Activated CD4-positive, alpha-beta T cell treated with anti-CD3 and anti-CD28 coated beads, Interleukin-2, Interleukin-6, amounts not matched to agents 100 ng/mL and 50 ng/mL, durations not matched to agents 16 hours and 8 hours (primary cell): ENCODE measurements around the gene C1orf116.
A peak's percentile ranks its signal among the peaks of the same experiment; 100 is the strongest.

ENCODE experiments used
- DNase-seq: peaks from one replicate; pipeline ENCODE4 v3.0.0-alpha.2; 2020

The C1orf116 gene

DNA sequence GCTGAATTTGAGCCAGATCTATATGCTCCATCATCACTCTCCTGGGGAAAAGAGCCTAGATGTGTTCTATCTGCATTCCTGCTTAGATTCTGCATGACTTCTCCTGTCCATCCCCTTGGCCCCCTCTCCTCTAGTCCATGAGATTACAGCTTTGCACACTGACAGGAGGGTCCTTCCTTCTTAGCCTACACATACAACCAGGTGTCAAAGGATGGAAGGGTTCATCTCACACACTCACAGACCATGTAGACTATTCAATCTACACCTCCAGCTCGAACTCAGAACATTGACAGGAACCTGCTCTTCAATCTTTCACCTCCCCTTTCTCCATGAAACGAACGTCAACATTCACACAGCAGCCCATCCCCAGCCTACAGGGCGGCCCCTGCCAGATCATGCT, 13.8 kb downstream of the C1orf116 start:
- DNase-seq: no peak

DNA sequence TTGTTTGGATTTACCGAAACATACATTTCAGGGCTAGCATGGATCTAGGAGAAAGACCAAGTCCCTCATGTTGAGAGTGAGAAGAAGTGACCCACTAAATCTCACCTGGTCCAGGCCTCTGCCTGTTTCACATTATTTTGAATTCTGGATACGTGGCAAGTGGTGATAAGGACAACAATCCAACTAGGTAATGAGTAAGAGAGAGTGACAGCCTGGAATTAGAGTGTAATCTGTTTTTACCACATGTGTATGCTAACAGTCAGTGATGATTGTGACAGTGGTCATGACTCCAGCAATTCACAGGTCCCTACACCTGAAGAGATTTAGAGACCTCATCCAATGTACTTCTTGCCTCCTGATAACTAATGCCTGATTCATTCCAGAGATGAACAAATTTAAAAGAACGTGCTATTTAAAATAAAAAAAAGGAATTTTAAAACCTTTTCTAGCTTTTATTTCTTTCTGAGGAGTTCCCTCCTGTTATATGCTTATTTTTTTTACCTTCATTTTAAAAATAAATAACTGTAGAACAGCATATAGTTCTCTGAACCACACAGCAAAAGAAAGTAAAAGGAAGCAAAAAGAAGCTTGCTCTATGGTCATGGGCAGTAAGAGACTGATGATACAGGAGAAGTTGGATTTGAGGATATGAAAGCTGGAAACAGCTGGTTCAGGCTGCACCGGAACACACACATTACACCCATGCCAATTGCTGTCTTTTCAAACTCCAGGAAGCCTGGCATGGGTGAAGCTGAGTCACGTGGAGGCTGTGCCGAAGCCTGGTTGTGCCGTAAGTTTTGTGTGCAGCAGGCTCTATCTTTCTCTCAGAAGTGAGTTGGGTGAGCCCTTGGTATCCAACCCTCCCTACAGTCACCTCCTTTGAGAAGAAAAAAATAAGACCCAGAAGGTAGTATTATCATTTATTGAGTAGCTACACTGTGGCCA, 14.7 kb downstream of the C1orf116 start:
- no peak for DNase-seq

DNA sequence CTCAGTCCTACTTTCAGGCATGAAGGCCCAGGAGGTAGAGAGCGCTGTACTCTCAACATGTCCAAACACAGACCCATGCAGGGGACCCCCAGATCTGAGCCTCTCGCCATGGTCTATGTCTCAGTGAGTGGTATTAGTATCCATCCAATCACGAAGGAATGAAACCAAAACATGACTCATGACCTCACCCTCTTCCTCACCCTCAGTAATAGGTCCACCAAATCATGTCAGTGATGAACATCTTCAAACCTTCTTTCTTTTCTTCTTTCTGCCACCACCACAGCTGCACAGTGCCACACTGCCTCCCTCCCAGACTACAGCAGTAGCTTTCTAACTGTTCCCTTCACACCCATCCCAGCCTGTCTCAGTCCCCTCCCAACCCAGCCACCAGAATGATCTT, 16.8 kb downstream of the C1orf116 start:
- DNase-seq: no peak

DNA sequence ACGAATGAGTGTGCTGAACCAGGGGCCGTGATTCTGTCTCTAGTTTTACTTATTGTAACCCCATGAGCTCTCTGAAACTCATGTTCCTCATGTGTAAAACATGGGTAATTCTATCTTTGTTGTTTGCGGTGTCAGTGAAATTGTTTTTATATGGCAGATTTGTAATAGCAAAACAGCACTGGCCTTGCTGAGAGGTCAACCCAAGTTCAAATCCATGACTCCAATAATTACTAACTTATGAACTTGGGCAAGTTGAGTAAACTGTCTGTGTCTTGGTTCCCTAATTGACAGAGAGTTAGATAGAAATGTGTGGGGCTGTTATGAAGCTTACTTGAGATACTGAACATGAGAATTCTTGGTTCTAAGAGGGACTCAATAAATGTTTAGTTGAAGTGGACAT, 17.8 kb downstream of the C1orf116 start:
- no peak for DNase-seq

DNA sequence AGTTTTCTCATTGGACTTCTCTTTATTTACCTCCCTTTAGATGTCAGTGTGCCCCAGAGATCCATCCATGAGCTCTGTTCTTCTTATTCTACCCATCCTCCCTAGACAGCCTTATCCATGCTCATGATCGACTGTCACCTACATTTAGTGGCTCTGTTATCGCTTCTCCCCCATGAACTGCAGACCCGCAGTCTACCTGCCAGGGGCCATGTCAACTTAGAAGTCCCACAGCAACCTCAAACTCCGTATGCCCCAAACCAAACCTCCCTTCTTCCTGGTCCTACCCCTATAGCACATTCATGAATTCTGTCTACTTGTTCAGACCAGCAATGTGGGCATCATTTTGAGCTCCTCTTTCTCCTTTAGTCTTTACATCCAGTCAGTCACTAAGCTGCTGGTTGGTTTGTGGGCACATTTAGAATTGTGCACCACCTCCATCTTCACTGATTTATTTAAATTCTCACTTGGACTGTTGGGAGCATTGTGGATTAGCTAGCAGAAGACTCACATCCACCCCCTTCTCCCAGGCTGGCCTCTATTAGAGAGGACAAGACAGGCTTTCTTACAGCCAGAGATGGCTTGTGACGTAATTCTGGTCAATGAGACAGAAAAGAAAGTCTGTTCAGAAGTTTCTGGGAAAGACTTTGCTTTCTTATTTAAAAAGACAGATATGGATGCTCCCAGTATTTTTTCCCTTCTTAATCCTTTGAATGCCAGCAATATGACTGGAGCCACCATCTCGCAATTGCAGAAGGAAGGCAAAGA, 19.1 kb downstream of the C1orf116 start:
- no peak for DNase-seq

DNA sequence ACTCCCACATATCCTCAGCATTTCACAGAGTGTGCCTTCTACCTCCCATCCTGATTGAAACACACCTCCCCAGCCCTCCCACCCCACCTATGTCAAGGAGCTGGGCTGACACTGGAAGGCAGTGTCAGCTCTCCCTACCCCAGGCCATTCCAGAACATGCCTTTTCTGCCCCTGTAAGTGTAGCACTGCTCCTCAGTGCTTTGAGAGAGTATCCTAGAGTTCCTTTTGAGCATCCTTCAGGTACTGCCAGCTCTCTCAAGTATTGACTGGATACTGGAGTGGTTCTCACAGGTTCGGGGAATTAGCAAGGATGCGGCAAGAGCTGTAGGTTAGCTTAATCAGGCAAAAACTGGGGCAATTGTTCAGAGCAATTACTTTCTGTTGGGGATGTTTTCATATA, 21.8 kb downstream of the C1orf116 start:
- no peak for DNase-seq

DNA sequence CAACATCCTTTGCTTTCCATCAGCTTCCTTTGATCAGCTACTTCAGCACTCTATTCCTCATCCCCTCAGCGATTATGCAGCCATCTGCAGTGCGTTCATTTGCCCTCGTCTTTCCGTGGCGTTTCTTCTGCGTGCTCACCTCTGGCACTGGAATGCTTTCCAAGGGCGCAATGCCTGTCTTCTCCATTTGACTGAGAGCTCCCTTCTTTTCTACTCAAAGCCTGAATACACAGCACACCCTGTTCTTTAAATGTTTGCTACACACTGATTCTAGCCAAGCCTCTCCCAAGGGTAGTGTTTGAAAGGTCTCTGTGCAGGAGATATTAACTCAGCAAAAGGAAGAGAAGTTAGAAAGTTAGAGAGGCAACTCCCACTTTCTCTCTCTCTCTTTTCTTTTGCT, 22.6 kb downstream of the C1orf116 start:
- DNase-seq: no peak

DNA sequence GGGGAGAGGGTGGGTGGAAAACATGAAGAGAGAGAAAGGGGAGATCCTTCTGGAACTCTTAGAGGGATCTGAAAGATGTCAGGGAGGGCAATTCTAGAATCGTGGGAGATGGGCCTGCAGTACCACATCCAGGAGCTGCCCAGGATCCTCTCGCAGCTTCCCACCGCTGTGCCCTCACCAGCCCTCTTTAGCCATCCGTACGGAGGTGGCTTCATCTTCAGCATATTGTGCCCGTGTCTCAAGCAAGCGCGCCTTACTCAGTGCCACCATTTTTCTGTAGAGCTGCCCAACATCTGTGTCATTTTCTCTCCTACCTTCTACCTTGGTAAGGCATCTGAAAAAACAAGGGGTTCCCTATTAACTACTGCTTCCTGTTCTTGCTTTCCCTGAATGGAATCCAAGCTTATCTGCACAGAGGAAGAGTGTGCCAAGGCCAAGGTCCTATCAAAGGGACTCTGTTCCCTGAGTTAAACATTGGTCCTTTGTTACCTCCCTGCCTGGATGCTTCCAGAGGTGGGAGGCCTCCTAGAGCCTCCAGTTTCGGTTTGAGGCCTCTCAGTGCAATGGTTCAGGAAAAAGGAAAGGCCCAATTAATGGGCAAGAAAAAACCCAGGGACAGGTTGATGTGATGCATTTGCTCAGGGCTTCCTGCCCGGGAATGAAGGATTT, 23.2 kb downstream of the C1orf116 start:
- no peak for DNase-seq

DNA sequence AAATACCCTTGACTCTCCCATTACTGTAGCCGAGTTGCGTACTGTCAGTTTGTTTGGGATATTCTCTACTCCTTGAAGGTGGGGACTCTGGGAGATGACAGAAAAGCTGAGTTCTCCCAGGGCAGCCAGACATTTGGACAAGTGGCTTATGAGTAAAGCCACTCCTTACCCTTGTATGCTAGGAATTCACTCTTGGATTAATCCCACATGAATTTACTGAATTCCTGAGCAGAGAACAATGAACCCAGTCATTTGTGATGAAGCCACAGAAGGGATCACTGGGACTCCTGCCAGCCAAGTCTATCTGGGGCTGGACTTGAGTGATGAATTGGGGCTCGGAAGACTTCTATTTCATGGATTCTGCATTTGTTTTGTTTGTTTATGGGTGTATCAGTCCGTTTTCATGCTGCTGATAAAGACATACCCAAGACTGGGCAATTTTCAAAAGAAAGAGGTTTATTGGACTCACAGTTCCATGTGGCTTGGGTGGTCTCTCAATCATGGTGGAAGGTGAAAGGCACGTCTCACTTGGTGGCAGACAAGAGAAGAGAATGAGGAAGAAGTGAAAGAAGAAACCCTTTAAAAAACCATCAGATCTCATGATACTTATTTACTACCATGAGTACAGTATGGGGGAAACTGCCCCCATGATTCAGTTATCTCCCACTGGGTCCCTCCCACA, 25.1 kb downstream of the C1orf116 start:
- DNase-seq: no peak

DNA sequence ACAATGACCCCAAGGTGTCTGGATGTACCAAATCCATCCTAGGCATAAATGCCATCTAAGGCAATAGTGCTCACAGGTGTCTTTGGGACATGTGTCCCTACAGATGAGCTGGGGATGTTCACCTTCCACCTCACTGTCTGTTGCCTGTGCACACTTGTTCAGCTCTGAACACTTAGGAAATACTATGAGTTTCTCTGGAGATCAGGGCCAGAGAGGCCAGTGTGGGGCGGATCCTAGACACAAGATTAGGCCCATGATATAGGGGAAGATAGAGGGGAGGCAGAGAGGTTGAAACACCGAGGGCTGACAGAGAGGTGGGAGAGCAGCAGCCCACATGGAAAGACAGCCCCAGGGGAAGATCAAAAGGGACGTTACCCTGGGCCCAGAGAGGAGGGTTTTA, 25.6 kb downstream of the C1orf116 start:
- no peak for DNase-seq

DNA sequence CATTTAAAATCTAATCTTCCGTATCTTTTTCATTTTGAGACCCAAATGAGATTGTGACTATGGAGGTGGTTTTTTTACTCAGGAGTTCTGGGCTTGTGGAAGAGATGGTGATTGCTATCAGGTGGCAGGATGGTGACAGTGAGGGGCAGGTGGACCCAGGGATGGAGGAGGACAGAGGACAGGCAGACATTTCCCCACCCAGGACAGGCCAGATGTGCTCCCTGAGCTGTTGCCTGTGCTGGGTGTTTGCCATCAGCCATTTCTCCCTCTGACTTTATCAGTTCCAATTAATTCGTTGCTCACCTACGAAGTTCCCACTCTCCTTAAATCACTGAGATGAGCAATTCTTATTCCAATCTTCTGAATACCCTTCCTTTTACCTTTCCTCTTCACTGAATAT, 26.5 kb downstream of the C1orf116 start:
- no peak for DNase-seq

DNA sequence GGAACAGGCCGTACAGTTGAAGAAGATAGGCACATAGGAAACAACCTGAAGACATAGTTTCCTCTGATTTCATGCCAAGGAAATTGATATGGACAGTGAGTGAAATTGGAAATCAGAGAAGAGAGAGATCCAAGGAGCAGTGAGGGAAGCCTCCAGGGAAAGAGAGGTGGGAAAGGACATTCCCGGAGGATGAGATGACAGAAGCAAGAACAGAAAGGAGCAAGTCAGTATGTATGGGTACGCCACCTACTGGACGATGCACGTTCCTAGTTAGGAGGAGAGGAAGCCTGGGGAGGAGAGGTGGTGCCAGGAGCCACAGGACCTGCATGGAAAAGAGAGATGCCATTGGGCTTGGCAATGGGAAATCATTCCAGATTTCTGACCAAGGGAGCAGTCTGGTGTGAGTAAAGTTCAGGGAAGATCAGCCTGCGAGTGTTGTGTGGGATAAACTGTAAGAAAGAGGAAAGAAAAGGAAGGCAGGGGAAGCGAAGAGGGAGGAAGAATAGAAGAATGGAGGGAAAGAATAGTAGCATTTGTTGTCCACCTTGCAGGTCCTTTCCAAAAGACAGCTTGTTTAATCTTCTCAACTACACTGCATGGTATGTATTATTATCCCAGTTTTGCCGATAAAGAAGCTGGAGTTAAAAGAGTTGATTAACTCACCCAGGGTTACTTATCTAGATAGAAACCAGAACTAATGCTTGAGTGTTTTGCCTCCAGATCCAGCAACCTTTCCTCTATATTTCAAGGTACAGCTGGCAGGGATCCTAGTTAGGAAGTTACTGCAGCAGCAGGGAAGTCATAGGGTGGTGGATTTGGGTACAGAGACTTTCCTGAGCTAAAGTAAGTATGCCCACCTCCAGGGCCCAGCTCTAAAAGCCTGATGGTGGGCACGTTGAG, 27.4 kb downstream of the C1orf116 start:
- DNase-seq: peak; percentile 38

DNA sequence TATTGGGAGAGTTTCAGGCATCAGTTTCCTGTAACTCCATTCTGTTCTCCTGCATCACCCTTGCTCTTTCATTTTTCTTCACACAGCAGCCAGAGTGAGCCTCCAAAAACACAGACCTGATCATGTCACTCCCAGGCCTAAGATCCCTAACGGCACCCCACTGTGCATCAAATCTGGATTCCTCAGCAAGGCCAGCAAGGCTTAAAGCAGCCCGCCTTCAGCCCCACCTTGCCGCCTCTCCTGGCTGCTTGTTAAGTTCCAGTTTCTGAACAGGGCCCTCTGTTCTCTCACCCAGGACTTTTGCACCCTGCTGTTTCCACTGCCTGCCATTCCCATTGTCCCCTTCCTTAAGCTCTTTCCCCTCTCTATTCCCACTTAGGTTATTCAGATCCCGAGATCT, 29.3 kb downstream of the C1orf116 start:
- DNase-seq: no peak

DNA sequence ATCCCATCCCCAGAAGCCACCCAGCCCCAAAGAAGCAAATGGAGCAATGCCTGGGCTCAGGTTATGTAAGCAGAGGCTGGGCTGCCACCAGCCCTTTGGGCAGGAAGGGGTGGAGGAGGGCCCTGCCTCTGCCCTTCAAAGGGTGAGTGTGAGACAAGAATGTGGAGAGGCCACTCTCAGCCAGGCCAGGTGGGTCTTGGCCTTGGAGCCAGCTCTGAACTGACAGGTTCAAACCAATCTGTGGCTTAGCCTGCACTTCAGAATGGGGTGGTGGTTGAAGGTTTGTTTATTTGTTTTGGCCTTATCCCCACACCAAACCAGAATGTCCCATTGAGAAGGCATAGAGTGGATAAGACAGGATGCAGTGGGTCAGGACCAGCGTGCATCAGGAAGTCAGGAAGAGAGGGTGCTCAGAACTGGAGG, 29.8 kb downstream of the C1orf116 start:
- no peak for DNase-seq

DNA sequence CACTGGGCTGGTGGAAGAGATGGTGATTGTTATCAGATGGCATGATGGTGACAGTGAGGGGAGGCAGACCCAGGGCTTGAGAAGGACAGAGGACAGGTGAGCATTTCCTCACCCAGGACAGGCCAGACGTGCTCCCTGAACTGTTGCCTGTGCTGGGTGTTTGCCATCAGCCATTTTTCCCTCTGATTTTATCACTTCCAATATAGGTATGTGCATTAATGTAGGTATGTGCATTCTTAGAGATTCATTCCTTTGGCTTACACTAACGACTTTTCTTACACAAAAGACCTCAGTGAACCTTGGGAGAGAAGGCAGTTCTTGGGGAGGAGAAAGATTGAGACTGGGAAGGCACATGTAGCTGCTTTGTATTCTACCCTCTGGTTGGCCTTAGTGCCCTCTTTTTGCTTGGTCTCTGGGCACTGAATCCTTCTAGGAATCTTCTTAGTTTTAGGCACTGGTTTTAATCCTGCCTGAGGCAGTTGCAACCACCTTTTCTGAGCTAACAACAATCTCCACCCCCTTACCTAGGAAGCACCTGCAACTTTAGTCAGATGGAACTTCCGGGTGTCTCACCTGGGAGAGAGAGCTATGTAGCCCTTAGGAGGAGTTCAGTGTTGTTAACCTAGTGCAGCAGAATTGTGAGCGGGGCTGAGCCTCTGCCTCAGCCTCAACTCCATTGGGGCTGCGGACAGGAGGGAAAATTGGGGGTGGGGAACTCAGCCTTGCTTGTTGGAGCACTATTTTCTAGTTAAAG, 30.9 kb downstream of the C1orf116 start:
- DNase-seq: no peak

DNA sequence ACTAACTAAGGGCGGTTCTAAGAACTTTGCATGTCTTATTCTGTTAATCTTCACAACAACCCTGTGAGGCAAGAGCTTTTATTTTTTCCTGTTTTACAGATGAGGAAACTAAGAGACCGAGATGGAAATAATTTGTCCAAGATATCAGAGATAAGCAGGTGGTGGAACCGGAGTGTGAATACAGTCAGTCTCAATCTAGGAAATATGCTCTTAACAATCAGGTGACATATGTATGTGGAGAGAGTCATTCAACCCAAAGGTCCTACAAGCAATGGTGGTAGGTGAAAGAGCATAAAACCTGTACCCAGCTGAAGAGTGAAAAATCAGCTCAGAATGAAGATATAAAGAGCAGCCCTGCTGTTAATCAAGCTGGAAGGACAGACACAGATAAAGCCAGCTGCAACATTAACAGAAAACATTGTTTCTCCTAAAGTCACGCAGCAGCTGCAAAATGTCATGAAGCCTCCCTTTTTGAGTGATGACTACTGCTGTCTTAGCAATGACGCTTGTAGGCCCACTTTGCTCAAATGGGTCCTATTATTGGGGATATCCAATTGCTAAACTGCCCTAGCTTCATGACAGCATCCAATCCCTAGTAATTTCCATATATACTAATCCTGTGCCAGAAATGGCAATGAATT, 31.8 kb downstream of the C1orf116 start:
- DNase-seq: no peak

DNA sequence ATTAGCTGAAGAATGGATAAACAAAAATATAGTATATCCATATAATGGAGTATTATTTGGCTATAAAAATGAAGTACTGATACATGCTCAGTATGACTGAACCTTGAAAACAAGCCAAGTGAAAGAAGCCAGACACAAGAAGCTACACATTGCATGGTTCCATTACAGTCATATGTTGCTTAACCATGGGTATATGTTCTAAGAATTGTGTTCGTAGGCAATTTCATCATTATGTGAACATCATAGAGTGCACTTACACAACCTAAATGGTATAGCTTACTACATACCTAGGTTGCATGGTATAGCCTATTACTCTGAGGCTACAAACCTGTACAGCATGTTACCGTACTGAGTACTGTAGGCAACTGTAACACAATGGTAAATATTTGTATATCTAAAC, 33.7 kb downstream of the C1orf116 start:
- DNase-seq: no peak

DNA sequence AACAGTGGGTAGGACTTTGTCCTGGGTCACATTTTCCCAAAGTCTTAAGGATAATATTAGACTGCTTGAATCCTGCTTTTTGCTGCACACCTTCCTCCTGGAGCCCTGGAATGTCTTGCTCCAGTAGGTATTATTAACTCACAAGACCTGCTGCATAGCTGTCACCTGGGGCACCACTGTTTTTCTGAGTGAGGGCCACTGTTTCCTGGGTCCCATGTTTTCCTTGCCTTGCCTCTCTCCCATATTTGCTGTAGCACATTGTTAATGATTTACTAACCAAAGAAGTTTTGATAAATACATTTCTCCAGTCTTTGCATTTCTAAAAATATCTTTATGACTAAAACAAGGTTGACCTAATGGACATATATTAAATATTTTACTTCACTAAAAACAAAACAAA, 39.8 kb downstream of the C1orf116 start:
- DNase-seq: no peak

DNA sequence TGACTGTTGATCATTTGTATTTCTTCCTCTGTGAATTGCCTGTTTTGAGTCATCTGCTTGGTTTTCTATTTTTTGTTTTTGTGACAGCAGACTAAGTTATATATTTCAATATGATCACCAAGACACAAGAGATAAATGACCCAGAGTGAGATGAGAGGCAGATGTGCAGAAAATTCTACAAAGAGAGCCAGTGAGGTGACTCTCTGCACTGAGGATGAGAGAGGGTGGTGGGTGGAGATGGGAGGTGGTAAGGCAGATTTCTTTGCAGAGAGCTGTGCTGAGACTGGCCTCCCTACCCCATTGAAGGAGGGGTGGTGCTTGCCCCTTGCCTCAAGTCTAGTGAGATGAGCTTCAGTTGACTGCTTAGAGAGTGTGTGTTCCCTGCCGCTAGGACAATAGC, 44.7 kb downstream of the C1orf116 start:
- DNase-seq: no peak

DNA sequence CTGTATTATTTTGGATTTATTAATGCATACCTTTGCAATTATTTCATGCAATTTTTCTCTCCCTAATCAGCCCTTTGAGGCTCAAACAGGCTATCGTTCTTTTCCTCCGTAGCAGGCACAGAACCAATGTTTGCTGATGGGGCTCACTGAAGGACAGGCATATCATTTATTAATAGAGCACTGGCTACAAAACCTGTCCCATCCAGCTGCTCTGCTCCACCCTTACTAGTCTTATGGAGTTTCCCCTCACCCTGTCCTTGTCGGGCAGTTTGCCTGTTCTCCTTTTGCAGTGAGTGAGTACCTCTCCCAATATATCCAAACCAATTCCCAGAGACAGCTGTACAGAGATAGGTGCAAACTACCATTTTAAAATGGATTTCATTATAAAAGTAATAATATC, 45.7 kb downstream of the C1orf116 start:
- no peak for DNase-seq

DNA sequence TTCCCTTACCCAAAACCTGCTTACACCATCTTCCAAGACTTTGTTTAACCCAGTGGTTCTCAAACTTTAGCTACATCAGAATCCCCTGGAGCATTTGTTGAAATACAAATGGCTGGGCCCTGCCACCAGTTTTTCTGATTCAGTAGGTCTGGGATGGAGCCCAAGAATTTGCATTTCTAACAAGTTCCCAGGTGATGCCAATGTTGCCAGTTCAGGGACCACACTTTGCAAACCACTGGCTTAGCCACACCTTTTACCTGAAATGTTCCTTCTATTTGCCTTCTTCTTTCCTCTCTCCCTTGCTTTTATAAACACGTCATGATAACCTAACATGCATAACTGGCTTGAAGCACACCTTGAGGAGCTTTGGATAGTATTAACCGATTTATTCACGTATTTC, 46.2 kb downstream of the C1orf116 start:
- no peak for DNase-seq
